Suprapubic skin (tissue), 4 donors: ENCODE results near the gene MIR17HG. TPM values are rescaled to one million over a fixed set of nuclear protein-coding genes. Genes with fewer than 3 reads are reported as not detected.

Source experiments
- DNase-seq, 2 donors: peaks; one replicate each; pipeline ENCODE4 v3.0.0-alpha.2; 2019; ENCODE audit warnings: low spot score in 2 of 2
- H3K27ac ChIP-seq: fragments of 200-600 bp; sonication (generic); one replicate; pipeline ENCODE4 v1.5.1; 2019
- H3K27me3 ChIP-seq: fragments of 200-600 bp; sonication (generic); one replicate; pipeline ENCODE4 v1.5.1; 2019
- H3K36me3 ChIP-seq: fragments of 200-600 bp; sonication (generic); one replicate; pipeline ENCODE4 v1.5.1; 2019
- H3K4me1 ChIP-seq: fragments of 200-600 bp; sonication (generic); one replicate; pipeline ENCODE4 v1.5.1; 2019
- H3K4me3 ChIP-seq: fragments of 200-600 bp; sonication (generic); one replicate; pipeline ENCODE4 v1.5.1; 2019; ENCODE audit warnings: mild to moderate bottlenecking
- H3K9me3 ChIP-seq: fragments of 200-600 bp; sonication (generic); one replicate; pipeline ENCODE4 v1.5.1; 2019
- CTCF ChIP-seq, 2 donors: fragments of 200-600 bp in 1 of 2; fragments of 450-650 bp in 1 of 2; sonication (generic) in 1 of 2; IDR thresholded peaks; one replicate each; pipeline ENCODE4 v1.5.1; 2016 to 2019; ENCODE audit warnings: antibody characterized with exemption in 2 of 2, mild to moderate bottlenecking in 1 of 2, moderate library complexity in 1 of 2
- EP300 ChIP-seq: sonication (generic); formaldehyde crosslinking; IDR thresholded peaks from one replicate; pipeline ENCODE4 v1.6.1; 2017; ENCODE audit warnings: antibody characterized with exemption
- POLR2A ChIP-seq, 2 donors: fragments of 450-650 bp; IDR thresholded peaks; one replicate each; pipeline ENCODE4 v1.6.1; 2017; ENCODE audit warnings: antibody characterized with exemption in 2 of 2, mild to moderate bottlenecking in 2 of 2, moderate library complexity in 2 of 2
- POLR2AphosphoS5 ChIP-seq, 3 donors: sonication (generic); formaldehyde crosslinking; IDR thresholded peaks; one replicate each; pipeline ENCODE4 v1.6.1; 2017; ENCODE audit warnings: antibody characterized with exemption in 3 of 3
- WGBS: methylation state at CpG from one replicate; pipeline ENCODE4 v1.1.5; 2018; 5-methylcytosine and 5-hydroxymethylcytosine counted together
- total RNA-seq, 4 donors: library from RNA; depleted of rRNA; stranded (reverse); fragments of >200 nt; gene quantifications; one replicate each; pipeline ENCODE4 v1.1.0, GENCODE V29; 2016

Gene MIR17HG
- total RNA-seq, result 10 to 100 TPM in 1 of 4 donors, 1 to 10 TPM in 3; 4.0 to 12.8 (median 4.2) TPM

DNA sequence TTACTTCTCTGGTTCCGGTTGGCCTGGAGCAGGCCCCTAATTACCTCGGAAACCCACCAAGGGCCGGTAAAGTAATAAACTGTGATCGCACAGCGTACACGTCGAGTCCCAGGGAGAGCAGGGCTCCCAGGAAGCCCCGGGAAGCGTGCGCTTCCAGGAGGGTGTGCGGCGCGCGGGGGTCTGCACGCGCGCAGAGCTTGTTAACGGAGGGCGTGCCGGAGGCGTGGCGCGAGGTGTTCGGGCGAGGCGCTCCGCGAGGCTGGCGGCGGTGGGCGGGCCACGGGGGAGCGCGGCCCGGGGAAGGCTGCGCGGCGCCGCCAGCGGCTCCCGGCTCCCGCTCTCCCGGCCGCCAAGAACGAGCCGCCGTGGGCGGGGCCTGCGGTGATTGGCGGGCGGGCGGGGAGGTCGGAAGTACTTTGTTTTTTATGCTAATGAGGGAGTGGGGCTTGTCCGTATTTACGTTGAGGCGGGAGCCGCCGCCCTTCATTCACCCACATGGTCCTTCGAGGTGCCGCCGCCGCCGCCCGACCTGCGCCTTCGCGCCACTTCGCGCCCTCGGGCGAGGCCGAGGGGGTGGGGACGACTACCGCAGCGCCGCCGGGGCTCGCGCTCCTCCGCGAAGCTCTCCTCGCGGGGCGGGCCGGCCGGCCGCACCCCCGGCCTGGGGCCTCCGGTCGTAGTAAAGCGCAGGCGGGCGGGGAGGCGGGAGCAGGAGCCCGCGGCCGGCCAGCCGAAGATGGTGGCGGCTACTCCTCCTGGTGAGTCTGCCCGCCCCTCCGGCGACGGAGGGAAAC lies at the start of gene MIR17HG:
MIR17HG (plus strand) TSS at position 486 of the 794 bp plus-strand sequence.
- DNase-seq, result peak; percentile 89 to 92
- Histone ChIP-seq H3K4me3 (peak within 1 kb of the TSS; percentile 98), H3K36me3 (peaks cover 20% of the 10 kb centered on the region), H3K9me3 (no peaks in the 10 kb centered on the region), H3K27ac (peak within 1 kb of the TSS; percentile 99), H3K4me1 (peaks cover 31% of the 10 kb centered on the region), H3K27me3 (peaks cover 9% of the 10 kb centered on the region)
- WGBS, result 0% methylated on average over 38 of the region's 103 CpGs
- no peak for TF ChIP-seq CTCF (IDR thresholded peaks at IDR 0.05)
- no peak for TF ChIP-seq EP300
- no peak for TF ChIP-seq POLR2A (IDR thresholded peaks at IDR 0.05)
- TF ChIP-seq POLR2AphosphoS5 (IDR thresholded peaks at IDR 0.05), result no peak

DNA sequence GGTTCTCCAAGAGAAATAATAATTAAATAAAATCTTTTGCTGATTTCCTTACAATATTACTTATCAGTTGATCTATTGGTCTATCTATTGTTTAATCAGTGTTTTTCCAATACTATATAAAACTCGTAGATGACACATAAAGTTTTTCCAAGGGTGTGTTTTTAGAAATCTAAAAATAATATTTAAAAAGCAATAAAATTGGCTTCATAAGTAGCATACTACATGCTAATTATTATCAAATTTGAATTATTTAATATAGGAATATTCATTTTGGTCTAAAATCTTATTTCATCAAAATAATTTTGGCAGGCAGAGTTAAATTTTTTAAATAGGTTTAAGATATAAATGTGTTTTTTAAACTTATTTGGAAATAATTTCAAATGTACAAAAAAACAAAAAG lies 49.4 kb upstream of the MIR17HG start:
- no peak overlapping the region for H3K4me3 ChIP-seq
- 63% methylated on average over 1 of the region's 1 CpG for WGBS
- H3K4me1 ChIP-seq, result no peaks in the 10 kb centered on the region
- H3K27me3 ChIP-seq, result no peaks in the 10 kb centered on the region
- H3K27ac ChIP-seq, result no peak overlapping the region
- H3K36me3 ChIP-seq, result no peaks in the 10 kb centered on the region
- DNase-seq, result no peak
- TF ChIP-seq EP300 (no peak), CTCF (IDR thresholded peaks at IDR 0.05) (no peak), POLR2A (IDR thresholded peaks at IDR 0.05) (no peak), POLR2AphosphoS5 (IDR thresholded peaks at IDR 0.05) (no peak)
- no peaks in the 10 kb centered on the region for H3K9me3 ChIP-seq

GRCh38 chr13:91302111-91302510 lies 45.4 kb upstream of the MIR17HG start:
- H3K4me3 ChIP-seq, result no peak overlapping the region
- no peak for DNase-seq
- no peaks in the 10 kb centered on the region for H3K9me3 ChIP-seq
- no peak for TF ChIP-seq EP300
- no peak for TF ChIP-seq POLR2AphosphoS5 (IDR thresholded peaks at IDR 0.05)
- TF ChIP-seq POLR2A (IDR thresholded peaks at IDR 0.05), result no peak
- no peak for TF ChIP-seq CTCF (IDR thresholded peaks at IDR 0.05)
- H3K4me1 ChIP-seq, result no peaks in the 10 kb centered on the region
- 76% methylated on average over 1 of the region's 1 CpG for WGBS
- H3K27ac ChIP-seq, result no peak overlapping the region
- no peaks in the 10 kb centered on the region for H3K36me3 ChIP-seq
- no peaks in the 10 kb centered on the region for H3K27me3 ChIP-seq

DNA sequence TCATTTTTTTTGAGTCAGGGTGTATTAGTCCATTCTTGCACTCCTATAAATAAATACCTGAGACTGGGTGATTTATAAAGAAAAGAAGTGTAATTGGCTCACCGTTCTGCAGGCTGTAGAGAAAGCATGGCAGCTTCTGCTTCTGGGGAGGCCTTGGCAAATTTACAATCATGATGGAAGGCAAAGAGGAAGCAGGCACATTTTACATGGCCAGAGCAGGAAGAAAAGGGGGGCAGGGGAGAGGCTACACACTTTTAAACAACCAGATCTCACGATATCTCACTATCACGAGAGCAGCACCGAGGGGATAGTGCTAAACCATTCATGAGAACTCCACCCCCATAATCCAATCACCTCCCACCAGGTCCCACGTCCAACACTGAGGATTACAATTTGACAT lies 44.5 kb upstream of the MIR17HG start:
- H3K9me3 ChIP-seq, result no peaks in the 10 kb centered on the region
- H3K36me3 ChIP-seq, result no peaks in the 10 kb centered on the region
- DNase-seq, result no peak
- H3K27ac ChIP-seq, result no peak overlapping the region
- WGBS, result 84% methylated on average over 5 of the region's 5 CpGs
- H3K4me1 ChIP-seq, result no peaks in the 10 kb centered on the region
- H3K27me3 ChIP-seq, result no peaks in the 10 kb centered on the region
- H3K4me3 ChIP-seq, result no peak overlapping the region
- no peak for TF ChIP-seq POLR2AphosphoS5 (IDR thresholded peaks at IDR 0.05)
- TF ChIP-seq POLR2A (IDR thresholded peaks at IDR 0.05), result no peak
- TF ChIP-seq CTCF (IDR thresholded peaks at IDR 0.05), result no peak
- no peak for TF ChIP-seq EP300

DNA sequence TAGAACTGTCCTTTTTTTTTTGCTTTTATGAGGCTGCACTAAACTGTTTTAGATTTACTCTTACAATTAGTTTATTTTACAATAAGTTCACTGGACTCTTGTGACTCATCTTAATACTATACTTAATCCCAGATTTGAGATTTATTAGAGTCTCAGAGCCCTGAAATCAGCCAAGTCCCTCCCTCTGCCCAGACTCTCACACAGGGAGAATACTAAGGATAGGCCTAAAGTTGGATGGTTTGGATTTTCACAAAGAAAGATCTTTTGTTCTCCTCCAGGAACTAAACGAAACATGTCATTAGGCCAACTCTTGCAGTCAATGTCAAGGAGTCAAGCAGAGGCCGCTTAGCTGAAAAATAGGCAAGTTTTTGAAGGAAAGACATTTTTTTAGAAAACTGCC lies 42.7 kb upstream of the MIR17HG start:
- WGBS, result 57% methylated on average over 2 of the region's 2 CpGs
- DNase-seq, result no peak
- H3K27ac ChIP-seq, result no peak overlapping the region
- no peak overlapping the region for H3K4me3 ChIP-seq
- no peaks in the 10 kb centered on the region for H3K4me1 ChIP-seq
- no peak for TF ChIP-seq POLR2AphosphoS5 (IDR thresholded peaks at IDR 0.05)
- TF ChIP-seq POLR2A (IDR thresholded peaks at IDR 0.05), result no peak
- TF ChIP-seq CTCF (IDR thresholded peaks at IDR 0.05), result no peak
- TF ChIP-seq EP300, result no peak
- no peaks in the 10 kb centered on the region for H3K27me3 ChIP-seq
- H3K36me3 ChIP-seq, result no peaks in the 10 kb centered on the region
- no peaks in the 10 kb centered on the region for H3K9me3 ChIP-seq
